GM23338 (cell line): ENCODE data around the gene SFR1. TPM values are rescaled to one million over a fixed set of nuclear protein-coding genes. Genes with fewer than 3 reads are reported as not detected.

Experiments
- ATAC-seq: fragments of 200-7000 bp; cut with Tn5 transposase; 3 replicates; pipeline ENCODE4 v1.9.1; 2020
- DNase-seq: peaks from one replicate; pipeline ENCODE4 v3.0.0-alpha.2; 2015; ENCODE audit warnings: low spot score
- H2AFZ ChIP-seq: fragments of 200-600 bp; sonication (generic); 2 replicates; pipeline ENCODE4 v1.8.0; 2016; ENCODE audit warnings: antibody characterized with exemption, mild to moderate bottlenecking, moderate library complexity
- H3F3A ChIP-seq: fragments of 200-600 bp; sonication (generic); replicated peaks from 2 replicates; pipeline ENCODE4 v1.8.0; 2017; ENCODE audit warnings: antibody characterized with exemption, mixed run types, low read depth
- H3K27ac ChIP-seq: fragments of 200-600 bp; sonication (generic); 2 replicates; pipeline ENCODE4 v1.6.1; 2016; ENCODE audit warnings: low read depth
- H3K27me3 ChIP-seq: fragments of 200-600 bp; sonication (generic); 2 replicates; pipeline ENCODE4 v1.8.0; 2016; ENCODE audit warnings: mild to moderate bottlenecking, mixed run types, moderate library complexity; ENCODE audit not compliant: insufficient read depth
- H3K36me3 ChIP-seq: fragments of 200-600 bp; sonication (generic); 2 replicates; pipeline ENCODE4 v1.8.0; 2016; ENCODE audit warnings: mild to moderate bottlenecking; ENCODE audit not compliant: insufficient read depth
- H3K4me1 ChIP-seq: fragments of 200-600 bp; sonication (generic); 2 replicates; pipeline ENCODE4 v1.8.0; 2016; ENCODE audit warnings: mild to moderate bottlenecking, moderate library complexity; ENCODE audit not compliant: insufficient read depth
- H3K4me2 ChIP-seq: fragments of 200-600 bp; sonication (generic); 2 replicates; pipeline ENCODE4 v1.7.1; 2017; ENCODE audit warnings: mixed run types
- H3K4me3 ChIP-seq: fragments of 200-600 bp; sonication (generic); 2 replicates; pipeline ENCODE4 v1.6.1; 2016; ENCODE audit warnings: mixed run types
- H3K79me2 ChIP-seq: fragments of 200-600 bp; sonication (generic); replicated peaks from 2 replicates; pipeline ENCODE4 v1.8.0; 2017; ENCODE audit warnings: mild to moderate bottlenecking; ENCODE audit not compliant: insufficient read depth
- H3K9me2 ChIP-seq: fragments of 200-600 bp; sonication (generic); 2 replicates; pipeline ENCODE4 v1.8.0; 2017; ENCODE audit not compliant: insufficient read depth
- H4K20me1 ChIP-seq: fragments of 200-600 bp; sonication (generic); replicated peaks from 2 replicates; pipeline ENCODE4 v1.8.0; 2017; ENCODE audit warnings: mild to moderate bottlenecking; ENCODE audit not compliant: insufficient read depth
- H3K27ac Mint-ChIP-seq: 2 replicates; pipeline ENCODE4 v1.8.0; 2020; ENCODE audit warnings: inconsistent platforms, mild to moderate bottlenecking, moderate library complexity, mixed read lengths
- H3K27me3 Mint-ChIP-seq: 3 replicates; pipeline ENCODE4 v1.8.0; 2022; ENCODE audit warnings: low read depth, mild to moderate bottlenecking, moderate library complexity, mixed read lengths, inconsistent platforms; ENCODE audit not compliant: insufficient read depth, poor library complexity
- H3K36me3 Mint-ChIP-seq: 3 replicates; pipeline ENCODE4 v1.8.0; 2021; ENCODE audit warnings: low read depth, mild to moderate bottlenecking, inconsistent platforms, moderate library complexity, mixed read lengths
- H3K4me1 Mint-ChIP-seq: 3 replicates; pipeline ENCODE4 v1.8.0; 2020; ENCODE audit warnings: mild to moderate bottlenecking, inconsistent platforms, mixed read lengths
- H3K4me3 Mint-ChIP-seq: 3 replicates; pipeline ENCODE4 v1.8.0; 2021; ENCODE audit warnings: moderate library complexity, mild to moderate bottlenecking, inconsistent platforms, mixed read lengths
- H3K9me3 Mint-ChIP-seq: 3 replicates; pipeline ENCODE4 v1.8.0; 2020; ENCODE audit warnings: moderate library complexity, mild to moderate bottlenecking, inconsistent platforms, mixed read lengths
- CTCF ChIP-seq, 2 experiments: fragments of 200-600 bp in 1 of 2; sonication (generic) in 1 of 2; conservative IDR thresholded peaks; 2 replicates each; pipeline versions ENCODE4 v1.5.1 to v1.6.1; 2016 to 2017; ENCODE audit warnings: antibody characterized with exemption in 2 of 2, low read depth in 2 of 2, mild to moderate bottlenecking in 2 of 2, moderate library complexity in 1 of 2
- EZH2 ChIP-seq: fragments of 200-600 bp; sonication (generic); IDR thresholded peaks from one replicate; pipeline ENCODE4 v1.8.0; 2017; ENCODE audit warnings: antibody characterized with exemption, mild to moderate bottlenecking, low read depth; ENCODE audit not compliant: unreplicated experiment
- NANOG ChIP-seq: IDR thresholded peaks from 2 replicates; pipeline ENCODE4 v1.6.1; 2016; ENCODE audit warnings: antibody characterized with exemption, borderline replicate concordance
- ZNF462 ChIP-seq: fragments of 250-450 bp; sonication (Bioruptor Pico); IDR thresholded peaks from 2 replicates; pipeline ENCODE4 v1.5.0; 2020; ENCODE audit warnings: mild to moderate bottlenecking, moderate library complexity
- polyA plus RNA-seq: library from polyadenylated mRNA; unstranded; fragments of >200 nt; fragmentation: Nextera tagmentation; extraction: Ambion mirVana; gene quantifications from 2 replicates; pipeline ENCODE4 v1.2.1, GENCODE V29; 2016
- total RNA-seq: library from RNA; depleted of rRNA; stranded (reverse); fragments of >200 nt; shearing (Covaris generic); gene quantifications from 2 replicates; pipeline ENCODE4 v1.2.3, GENCODE V29; 2014

SFR1 gene
- total and polyA plus RNA-seq, 2 experiments from 2014 or later, result 8.3 to 13.0 TPM

GRCh38 chr10:104076743-104077160, 45.2 kb upstream of the SFR1 start:
- H3K27me3 Mint-ChIP-seq, result peaks cover 3% of the 10 kb centered on the region
- peak; percentile 88 for ATAC-seq
- Histone ChIP-seq H3K27ac (peak overlapping the region; percentile 3; the same call in 1 of the 2 replicates), H3K36me3 (no peaks in the 10 kb centered on the region; the same call in 1 of the 2 replicates), H3K27me3 (no peaks in the 10 kb centered on the region), H3K4me3 (no peak overlapping the region), H3F3A (no peaks in the 10 kb centered on the region), H3K4me1 (peaks cover 16% of the 10 kb centered on the region), H3K4me2 (0 out of 2 replicates have a peak overlapping the region, but pooled peaks have one; percentile 2), H3K9me2 (peaks cover 14% of the 10 kb centered on the region), H2AFZ (no peak overlapping the region), H3K79me2 (no peaks in the 10 kb centered on the region), H4K20me1 (no peaks in the 10 kb centered on the region)
- DNase-seq, result peak; percentile 76
- H3K4me1 Mint-ChIP-seq, result peaks cover 9% of the 10 kb centered on the region
- TF ChIP-seq ZNF462 (CRISPR knock-in tag) (no peak), CTCF (conservative IDR thresholded peaks at IDR 0.05; ENCODE audit: low read depth in 2 of 2) (no peak), NANOG (no peak), EZH2 (no peak)
- no peaks in the 10 kb centered on the region for H3K9me3 Mint-ChIP-seq
- no peaks in the 10 kb centered on the region for H3K36me3 Mint-ChIP-seq
- H3K4me3 Mint-ChIP-seq, result no peak overlapping the region
- H3K27ac Mint-ChIP-seq, result no peak overlapping the region
